ENCODE results near the gene DDX39A. TPM values are rescaled to one million over a fixed set of nuclear protein-coding genes. Genes with fewer than 3 reads are reported as not detected.

The DDX39A gene
- total RNA-seq, 5 donors from 2014 or later (not counting 1 experiment from before 2014, with no cell fraction given): 159 to 280 (median 179) TPM

DNA sequence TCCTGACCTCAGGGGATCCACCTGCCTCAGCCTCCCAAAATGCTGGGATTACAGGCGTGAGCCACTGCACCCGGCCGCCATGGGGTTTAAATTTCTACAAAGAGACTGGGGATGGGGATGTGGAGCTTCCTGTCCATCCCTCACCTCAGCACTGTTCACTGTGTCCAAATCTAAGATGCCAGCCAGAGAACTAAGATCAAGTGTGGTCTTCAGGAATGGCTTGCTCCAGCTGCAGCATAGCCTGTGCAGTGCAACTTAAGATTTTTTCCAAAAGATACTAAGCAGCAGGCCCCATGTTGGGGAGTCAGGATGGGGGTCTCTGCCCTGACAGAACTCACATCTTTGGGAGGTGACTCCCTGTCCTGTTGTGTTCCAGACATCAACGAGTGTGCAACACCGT is 28.6 kb downstream of the DDX39A start:
- CTCF ChIA-PET: no interaction called here
- peaks cover 31 to 72% of the 10 kb centered on the region in 2 donors for H3K36me3 ChIP-seq (ENCODE audit: control insufficient read depth in 2 of 2, extremely low read depth in 1 of 2, insufficient read depth in 1 of 2, low read length in 1 of 2)

DNA sequence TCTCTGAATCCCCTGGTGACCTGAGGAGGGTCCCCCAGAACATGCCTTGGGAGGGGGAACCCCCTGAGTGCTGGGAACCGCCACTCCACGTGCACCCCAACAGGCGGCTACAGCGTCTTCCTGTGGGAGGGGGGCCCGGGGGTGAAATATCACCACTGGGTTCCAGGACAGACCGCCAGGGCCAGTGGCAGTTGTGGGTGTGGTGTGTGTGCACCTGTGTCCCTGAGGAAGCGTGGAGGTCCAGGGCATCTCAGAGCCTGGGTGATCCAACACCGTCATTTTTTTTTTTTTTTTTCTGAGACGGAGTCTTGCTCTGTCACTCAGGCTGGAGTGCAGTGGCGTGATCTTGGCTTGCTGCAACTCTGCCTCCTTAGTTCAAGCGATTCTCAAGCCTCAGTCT is 33.6 kb downstream of the DDX39A start:
- 8% methylated on average over 5 of the region's 11 CpGs for WGBS (ENCODE audit: insufficient coverage)

More for the DNA sequence above, 28.6 kb downstream of the DDX39A start:
- WGBS (ENCODE audit: insufficient coverage): 95% methylated on average over 2 of the region's 5 CpGs
- H3K27me3 ChIP-seq (replicated peaks in 1 of 2; ENCODE audit: control insufficient read depth in 2 of 2, extremely low read depth in 1 of 2, insufficient read depth in 2 of 2, low read length in 1 of 2): no peaks in the 10 kb centered on the region
- peak overlapping the region in 1 of 3 donors; percentile 2 for H3K4me3 Mint-ChIP-seq
- no peaks in the 10 kb centered on the region for H3K27me3 Mint-ChIP-seq
- H3K27ac Mint-ChIP-seq: peak overlapping the region in 1 of 2 donors; percentile 28
- no peak for DNase-seq
- H3K9me3 ChIP-seq: no peaks in the 10 kb centered on the region
- no peaks in the 10 kb centered on the region for H3K9me3 Mint-ChIP-seq
- H3K4me1 ChIP-seq (ENCODE audit: control insufficient read depth in 1 of 2, extremely low read depth in 1 of 2, insufficient read depth in 2 of 2, low read length in 2 of 2): peaks cover under 1 to 35% of the 10 kb centered on the region in 2 experiments
- H3K27ac ChIP-seq (ENCODE audit: low read length): no peak overlapping the region
- H3K36me3 Mint-ChIP-seq: peaks cover 24% of the 10 kb centered on the region
- no peak for ATAC-seq (replicated peaks in 1 of 4)
- POLR2A ChIA-PET: interaction anchor here in 1 of 2 donors (0.7 to 1.1 kb wide), 2 partner anchors 9 to 35 kb away, joined by 5 to 15 read pairs; no protein-coding TSS in a partner anchor
- H3K4me3 ChIP-seq (ENCODE audit: control insufficient read depth in 1 of 2, extremely low read depth in 1 of 2, low read length in 1 of 2): no peak overlapping the region
- peaks cover 10 to 33% (median 20%) of the 10 kb centered on the region in 3 donors for H3K4me1 Mint-ChIP-seq

DNA sequence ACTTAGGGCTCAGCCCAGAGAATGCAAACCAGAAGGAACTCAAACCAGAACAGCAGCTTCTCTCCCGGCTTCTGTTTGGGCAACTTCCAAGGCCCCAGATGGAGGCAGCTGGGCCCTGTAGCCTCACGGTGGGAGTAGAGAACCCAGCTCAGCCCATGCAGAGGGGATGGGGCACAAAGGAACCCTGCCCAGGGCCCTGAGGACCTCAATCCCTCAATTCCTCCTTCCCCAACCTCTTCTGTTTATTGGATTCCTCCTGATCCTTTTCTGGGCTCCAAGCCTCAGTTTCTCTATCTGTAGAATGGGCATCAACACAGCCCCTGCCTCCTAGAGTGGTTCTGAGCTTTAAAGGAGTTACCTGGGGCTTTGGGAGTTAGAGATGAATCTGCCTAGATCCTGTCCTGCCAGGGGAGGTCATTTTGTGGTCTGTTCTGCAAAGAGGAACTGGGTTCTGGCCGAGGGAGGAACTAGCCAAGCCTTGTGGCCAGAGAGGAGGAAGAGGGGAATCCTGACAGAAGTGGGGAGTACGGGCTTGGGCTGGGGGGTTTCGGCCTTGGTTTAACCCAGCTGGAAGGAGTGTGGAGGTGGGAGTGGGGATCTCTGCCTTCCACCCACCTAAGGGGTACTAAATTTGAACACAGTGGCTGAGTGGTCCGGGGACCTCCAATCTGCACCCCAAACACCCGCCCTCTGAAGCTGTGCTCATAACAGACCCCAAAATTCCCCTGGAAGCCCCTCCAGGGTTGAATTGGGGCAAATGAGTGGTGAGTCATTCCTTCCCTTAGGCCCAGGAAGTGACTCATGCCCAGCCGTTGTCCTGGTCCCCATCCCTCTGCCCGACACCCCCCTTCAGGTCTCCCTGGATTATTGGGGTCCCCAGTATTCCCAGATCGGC is 35.2 kb downstream of the DDX39A start:
- ChIA-PET CTCF (interaction anchor here (0.5 to 1.6 kb wide), 7 partner anchors 16 to 149 kb away, joined by 3 to 6 read pairs (median 4); no protein-coding TSS in a partner anchor), POLR2A (interaction anchor here (0.5 to 2.6 kb wide), 11 partner anchors 8 to 1442 kb away, joined by 3 to 31 read pairs (median 4); no protein-coding TSS in a partner anchor)
- 3% methylated on average over 7 of the region's 10 CpGs for WGBS (ENCODE audit: insufficient coverage)
- peaks cover 44 to 57% (median 49%) of the 10 kb centered on the region in 3 donors for H3K4me1 Mint-ChIP-seq
- ATAC-seq (replicated peaks in 1 of 4) (peak in 3 of 4 experiments; percentile 7 to 22 (median 12)), DNase-seq (peak in 4 of 35 experiments; percentile 32 to 77 (median 52))
- peak overlapping the region; percentile 96 to 97 for H3K27ac Mint-ChIP-seq
- H3K27me3 Mint-ChIP-seq: no peaks in the 10 kb centered on the region
- Histone ChIP-seq H3K36me3 (ENCODE audit: control insufficient read depth in 2 of 2, extremely low read depth in 1 of 2, insufficient read depth in 1 of 2, low read length in 1 of 2) (peaks cover 3 to 15% of the 10 kb centered on the region in 2 donors), H3K27me3 (replicated peaks in 1 of 2; ENCODE audit: control insufficient read depth in 2 of 2, extremely low read depth in 1 of 2, insufficient read depth in 2 of 2, low read length in 1 of 2) (no peaks in the 10 kb centered on the region), H3K9me3 (no peaks in the 10 kb centered on the region), H3K4me3 (ENCODE audit: control insufficient read depth in 1 of 2, extremely low read depth in 1 of 2, low read length in 1 of 2) (peak overlapping the region; percentile 83 to 88), H3K27ac (ENCODE audit: low read length) (peak overlapping the region; percentile 99), H3K4me1 (ENCODE audit: control insufficient read depth in 1 of 2, extremely low read depth in 1 of 2, insufficient read depth in 2 of 2, low read length in 2 of 2) (peaks cover 19 to 81% of the 10 kb centered on the region in 2 experiments)
- H3K4me3 Mint-ChIP-seq: peak overlapping the region; percentile 86 to 94 (median 87)
- peaks cover 7% of the 10 kb centered on the region for H3K36me3 Mint-ChIP-seq
- H3K9me3 Mint-ChIP-seq: no peaks in the 10 kb centered on the region

More for the DNA sequence above, 33.6 kb downstream of the DDX39A start:
- H3K36me3 ChIP-seq (ENCODE audit: control insufficient read depth in 2 of 2, extremely low read depth in 1 of 2, insufficient read depth in 1 of 2, low read length in 1 of 2): peaks cover 5 to 23% of the 10 kb centered on the region in 2 donors
- ChIA-PET CTCF (interaction anchor here in 1 of 2 donors (0.6 to 0.7 kb wide), 3 partner anchors 29 to 30 kb away, joined by 3 to 10 read pairs (median 4); no protein-coding TSS in a partner anchor), POLR2A (interaction anchor here in 1 of 2 donors (0.7 to 2.6 kb wide), 3 partner anchors 10 to 81 kb away, joined by 6 to 31 read pairs (median 13); no protein-coding TSS in a partner anchor)
- no peaks in the 10 kb centered on the region for H3K9me3 Mint-ChIP-seq
- no peaks in the 10 kb centered on the region for H3K27me3 Mint-ChIP-seq
- peaks cover 12 to 66% of the 10 kb centered on the region in 2 experiments for H3K4me1 ChIP-seq (ENCODE audit: control insufficient read depth in 1 of 2, extremely low read depth in 1 of 2, insufficient read depth in 2 of 2, low read length in 2 of 2)
- H3K9me3 ChIP-seq: no peaks in the 10 kb centered on the region
- H3K36me3 Mint-ChIP-seq: peaks cover 8% of the 10 kb centered on the region
- H3K4me3 ChIP-seq (ENCODE audit: control insufficient read depth in 1 of 2, extremely low read depth in 1 of 2, low read length in 1 of 2): peak overlapping the region; percentile 59 to 88
- H3K27ac ChIP-seq (ENCODE audit: low read length): peak overlapping the region; percentile 99
- H3K4me1 Mint-ChIP-seq: peaks cover 31 to 47% (median 35%) of the 10 kb centered on the region in 3 donors
- H3K27ac Mint-ChIP-seq: peak overlapping the region; percentile 96 to 97
- no peaks in the 10 kb centered on the region for H3K27me3 ChIP-seq (replicated peaks in 1 of 2; ENCODE audit: control insufficient read depth in 2 of 2, extremely low read depth in 1 of 2, insufficient read depth in 2 of 2, low read length in 1 of 2)
- DNase-seq (peak in 1 of 35 experiments; percentile 50), ATAC-seq (replicated peaks in 1 of 4) (no peak)
- peak overlapping the region; percentile 86 to 94 (median 87) for H3K4me3 Mint-ChIP-seq

DNA sequence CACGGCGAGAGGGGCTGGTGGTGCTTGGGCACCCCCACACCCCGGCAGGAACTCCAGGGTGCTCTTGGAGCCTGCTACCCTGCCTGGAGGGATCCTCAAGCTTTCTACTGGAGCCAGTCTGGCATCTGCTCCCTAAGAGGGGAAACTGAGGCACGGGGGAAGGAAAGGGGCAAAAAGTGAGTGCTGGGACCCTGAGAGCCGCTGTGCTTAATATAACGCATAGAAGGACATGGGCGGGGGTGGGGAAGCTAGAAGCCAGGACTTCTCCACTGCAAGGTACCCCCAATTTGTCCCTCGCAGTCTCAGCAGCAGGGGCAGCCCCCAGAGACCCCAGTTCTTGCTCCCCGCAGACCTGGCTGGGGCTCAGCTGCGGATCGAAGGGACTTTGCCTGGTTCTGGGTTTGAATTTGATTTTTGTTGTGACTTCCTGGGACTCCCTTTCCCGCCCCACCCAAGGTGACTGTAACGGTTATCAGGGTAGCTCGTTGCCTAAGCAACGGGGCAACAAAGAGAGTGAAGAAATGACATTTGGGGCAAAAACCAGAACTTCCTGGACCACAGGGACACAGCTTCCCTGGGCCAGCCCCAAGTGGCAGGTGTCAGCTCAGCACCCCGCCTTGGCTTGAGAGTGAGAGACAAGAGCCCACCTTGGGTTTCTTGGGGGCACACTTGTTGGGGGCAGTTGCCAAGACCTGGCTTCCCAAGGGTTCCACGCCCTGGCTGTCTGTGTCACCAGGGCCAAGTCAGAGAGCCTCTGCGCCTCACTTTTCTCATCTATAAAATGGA is 37.3 kb downstream of the DDX39A start:
- Mint-ChIP-seq H3K36me3 (peaks cover 3% of the 10 kb centered on the region), H3K27ac (peak overlapping the region; percentile 96 to 97), H3K27me3 (no peaks in the 10 kb centered on the region), H3K4me3 (peak overlapping the region; percentile 86 to 94 (median 87)), H3K9me3 (no peaks in the 10 kb centered on the region), H3K4me1 (peaks cover 47 to 56% (median 51%) of the 10 kb centered on the region in 3 donors)
- ChIA-PET POLR2A (interaction anchor here (0.5 to 4.1 kb wide), 18 partner anchors 10 to 1942 kb away, joined by 3 to 61 read pairs (median 5); partner anchors contain the start of genes C19orf53 (in 1 of the 2), DNAJB1 (in 1 of the 2) and KLF2 (in 1 of the 2)), CTCF (interaction anchor here (0.5 to 4.0 kb wide), 11 partner anchors 11 to 349 kb away, joined by 3 to 23 read pairs (median 4); partner anchors contain the start of gene ASF1B (in 1 of the 2))
- Histone ChIP-seq H3K36me3 (ENCODE audit: control insufficient read depth in 2 of 2, extremely low read depth in 1 of 2, insufficient read depth in 1 of 2, low read length in 1 of 2) (peaks cover under 1 to 3% of the 10 kb centered on the region in 2 donors), H3K27ac (ENCODE audit: low read length) (peak overlapping the region; percentile 99), H3K4me1 (ENCODE audit: control insufficient read depth in 1 of 2, extremely low read depth in 1 of 2, insufficient read depth in 2 of 2, low read length in 2 of 2) (peaks cover 19 to 77% of the 10 kb centered on the region in 2 experiments), H3K4me3 (ENCODE audit: control insufficient read depth in 1 of 2, extremely low read depth in 1 of 2, low read length in 1 of 2) (peak overlapping the region; percentile 83 to 88), H3K9me3 (no peaks in the 10 kb centered on the region), H3K27me3 (replicated peaks in 1 of 2; ENCODE audit: control insufficient read depth in 2 of 2, extremely low read depth in 1 of 2, insufficient read depth in 2 of 2, low read length in 1 of 2) (no peaks in the 10 kb centered on the region)
- ATAC-seq (replicated peaks in 1 of 4): peak; percentile 33 to 60 (median 47)
- DNase-seq: peak in 34 of 35 experiments; percentile 61 to 93 (median 81)
- 1% methylated on average over 14 of the region's 18 CpGs for WGBS (ENCODE audit: insufficient coverage)

DNA sequence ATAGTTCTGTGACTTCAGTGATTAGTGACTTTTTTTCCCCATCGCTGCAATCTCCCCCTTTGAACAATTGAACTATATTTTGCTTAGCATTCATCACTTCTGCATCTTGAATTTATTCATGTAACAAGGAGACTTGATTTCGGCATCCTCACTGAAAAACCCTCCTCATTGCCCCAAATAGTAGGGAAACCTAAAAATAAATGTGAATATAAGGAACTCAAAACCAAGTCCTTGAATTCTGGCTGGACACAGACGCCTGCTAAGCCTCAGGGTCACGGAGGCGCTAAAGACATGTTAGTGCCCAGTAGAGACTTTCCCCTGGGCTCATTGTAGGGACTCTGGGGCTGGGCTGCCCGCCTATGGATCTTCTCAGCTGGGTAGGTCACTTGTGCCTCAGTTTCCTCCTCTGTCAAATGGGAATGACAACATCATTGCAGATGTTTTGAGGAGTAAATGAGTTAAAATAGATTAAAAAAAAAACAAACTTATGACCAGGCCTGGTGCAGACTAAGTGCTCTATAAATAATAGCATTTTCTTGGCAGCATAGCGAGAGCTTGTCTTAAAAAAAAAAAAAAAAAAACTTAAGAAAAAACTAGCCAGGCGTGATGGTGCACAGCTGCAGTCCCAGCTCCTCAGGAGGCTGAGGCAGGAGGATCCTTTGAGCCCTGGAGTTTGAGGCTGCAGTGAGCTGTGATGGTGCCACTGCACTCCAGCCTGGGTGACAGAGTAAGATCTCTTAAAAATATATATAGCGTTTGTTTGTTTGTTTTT is 39.7 kb downstream of the DDX39A start:
- Histone ChIP-seq H3K4me3 (ENCODE audit: control insufficient read depth in 1 of 2, extremely low read depth in 1 of 2, low read length in 1 of 2) (no peak overlapping the region), H3K9me3 (no peaks in the 10 kb centered on the region), H3K4me1 (ENCODE audit: control insufficient read depth in 1 of 2, extremely low read depth in 1 of 2, insufficient read depth in 2 of 2, low read length in 2 of 2) (peaks cover 16 to 75% of the 10 kb centered on the region in 2 experiments), H3K27ac (ENCODE audit: low read length) (peak overlapping the region; percentile 99), H3K36me3 (ENCODE audit: control insufficient read depth in 2 of 2, extremely low read depth in 1 of 2, insufficient read depth in 1 of 2, low read length in 1 of 2) (no peaks in the 10 kb centered on the region), H3K27me3 (replicated peaks in 1 of 2; ENCODE audit: control insufficient read depth in 2 of 2, extremely low read depth in 1 of 2, insufficient read depth in 2 of 2, low read length in 1 of 2) (no peaks in the 10 kb centered on the region)
- 78% methylated on average over 2 of the region's 9 CpGs for WGBS (ENCODE audit: insufficient coverage)
- no peak for DNase-seq
- CTCF ChIA-PET: interaction anchor here (0.5 to 4.0 kb wide), 5 partner anchors 9 to 19 kb away, joined by 5 to 23 read pairs (median 12); no protein-coding TSS in a partner anchor
- Mint-ChIP-seq H3K9me3 (no peaks in the 10 kb centered on the region), H3K4me3 (no peak overlapping the region), H3K36me3 (no peaks in the 10 kb centered on the region), H3K27ac (peak overlapping the region; percentile 96 to 97), H3K27me3 (no peaks in the 10 kb centered on the region), H3K4me1 (peaks cover 45 to 57% (median 50%) of the 10 kb centered on the region in 3 donors)
- POLR2A ChIA-PET: interaction anchor here (0.5 to 4.1 kb wide), 6 partner anchors 10 to 105 kb away, joined by 3 to 61 read pairs (median 8); no protein-coding TSS in a partner anchor
- no peak for ATAC-seq (replicated peaks in 1 of 4)
